H7 (cell line): ENCODE measurements around the gene AFF2. TPM values are rescaled to one million over a fixed set of nuclear protein-coding genes. Genes with fewer than 3 reads are reported as not detected.

ENCODE experiments used
- DNase-seq: peaks from one replicate; pipeline ENCODE4 v3.0.0; 2012
- H3K27me3 ChIP-seq: 2 replicates; pipeline ENCODE4 v1.6.0; 2011; ENCODE audit warnings: mild to moderate bottlenecking, low read length; ENCODE audit not compliant: control insufficient read depth, insufficient read depth
- H3K36me3 ChIP-seq: replicated peaks from 2 replicates; pipeline ENCODE4 v1.5.1; 2011; ENCODE audit warnings: low read length; ENCODE audit not compliant: control insufficient read depth, insufficient read depth
- H3K4me3 ChIP-seq: 2 replicates; pipeline ENCODE4 v1.5.1; 2011; ENCODE audit warnings: low read depth, mild to moderate bottlenecking, control low read depth, low read length, moderate library complexity; ENCODE audit not compliant: insufficient read depth
- total RNA-seq: library from RNA; depleted of rRNA; stranded (reverse); fragments of >200 nt; shearing (Covaris generic); gene quantifications from 2 replicates; pipeline ENCODE4 v1.2.3, GENCODE V29; 2014

Gene AFF2
- total RNA-seq, 1 experiment from 2014 or later, result 14.6 TPM

DNA sequence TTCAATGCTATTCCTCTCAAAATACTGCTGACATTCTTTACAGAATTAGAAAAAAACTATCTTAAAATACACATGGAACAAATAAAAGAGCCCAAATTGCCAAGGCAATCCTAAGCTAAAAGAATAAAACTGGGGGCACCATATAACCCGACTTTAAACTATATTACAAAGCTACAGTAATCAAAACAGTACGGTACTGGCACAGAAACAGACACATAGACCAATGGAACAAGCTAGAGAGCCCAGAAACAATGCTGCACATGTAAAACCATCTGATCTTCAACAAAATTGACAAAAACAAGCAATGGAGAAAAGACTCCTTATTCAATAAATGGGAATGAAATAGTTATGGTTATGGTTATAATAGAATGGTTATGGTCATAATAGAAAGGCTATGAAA is 522.1 kb downstream of the AFF2 start:
- no peaks in the 10 kb centered on the region for H3K36me3 ChIP-seq
- no peak overlapping the region for H3K4me3 ChIP-seq
- DNase-seq, result no peak
- no peaks in the 10 kb centered on the region for H3K27me3 ChIP-seq

DNA sequence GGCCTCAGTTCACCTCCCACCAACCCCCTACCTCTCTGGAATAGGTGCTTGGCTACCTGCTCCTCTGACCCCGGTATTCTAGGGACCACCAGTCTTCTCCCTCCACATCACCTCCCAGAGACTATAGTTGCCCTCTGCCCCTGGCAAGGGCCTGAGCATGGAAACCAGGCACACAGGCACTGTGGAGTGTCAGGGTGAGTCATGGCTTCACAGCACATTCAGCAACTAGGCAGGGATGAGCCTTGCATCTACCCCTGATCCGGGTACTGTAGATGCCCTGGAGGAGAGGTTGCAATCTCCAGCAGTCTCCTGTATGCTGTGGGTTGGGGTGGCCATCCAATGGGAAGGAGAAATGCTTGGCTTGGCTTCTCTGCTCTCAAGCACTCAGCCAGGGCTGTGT is 532.0 kb downstream of the AFF2 start:
- Histone ChIP-seq H3K27me3 (no peaks in the 10 kb centered on the region), H3K36me3 (no peaks in the 10 kb centered on the region), H3K4me3 (no peak overlapping the region)
- DNase-seq, result no peak

DNA sequence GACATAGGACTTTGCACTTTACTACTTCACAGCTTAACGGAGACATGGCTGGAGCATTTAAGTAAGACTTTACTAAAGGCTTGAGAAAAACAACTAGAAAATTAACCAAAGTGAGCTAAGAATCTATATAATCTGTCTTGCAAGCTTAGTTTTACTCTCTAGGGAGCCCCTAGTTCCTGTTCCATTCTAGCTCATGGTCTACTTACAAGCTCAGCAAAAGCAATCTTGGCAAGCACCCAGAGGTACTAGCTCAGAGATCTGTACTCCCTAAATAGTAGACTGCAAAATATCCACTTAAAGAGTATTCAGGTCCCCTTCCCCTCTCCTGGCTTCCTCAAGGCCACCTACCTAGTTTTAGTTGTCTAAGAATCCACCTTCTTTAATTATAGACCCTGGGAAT is 535.7 kb downstream of the AFF2 start:
- H3K36me3 ChIP-seq, result no peaks in the 10 kb centered on the region
- H3K4me3 ChIP-seq, result no peak overlapping the region
- no peak for DNase-seq
- no peaks in the 10 kb centered on the region for H3K27me3 ChIP-seq

DNA sequence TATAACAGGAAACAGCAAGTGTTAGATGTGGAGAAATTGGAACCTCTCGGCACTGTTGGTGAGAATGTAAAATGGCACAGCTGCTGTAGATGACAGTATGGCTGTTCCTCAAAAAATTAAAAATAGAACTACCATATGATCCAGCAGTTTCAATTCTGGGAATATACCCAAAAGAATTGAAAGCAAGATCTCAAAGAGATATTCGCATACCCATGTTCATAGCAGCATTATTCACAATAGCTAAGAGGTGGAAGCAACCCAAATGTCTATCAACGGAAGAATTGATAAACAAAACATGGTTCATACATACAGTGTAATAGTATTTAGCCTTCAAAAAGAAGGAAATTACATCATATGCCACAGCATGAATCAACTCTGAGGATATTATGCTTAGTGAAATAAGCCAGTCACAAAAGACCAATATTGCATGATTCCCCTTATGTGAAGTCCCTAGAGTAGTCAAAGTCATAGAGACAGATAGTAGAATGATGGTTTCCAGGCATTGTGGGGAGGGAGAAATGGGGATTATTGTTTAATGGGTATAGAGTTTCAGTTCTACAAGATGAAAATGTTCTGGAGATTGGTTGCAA is 537.0 kb downstream of the AFF2 start:
- Histone ChIP-seq H3K27me3 (no peaks in the 10 kb centered on the region), H3K36me3 (no peaks in the 10 kb centered on the region), H3K4me3 (no peak overlapping the region)
- no peak for DNase-seq

GRCh38 chrX:149039057-149039456 is 538.6 kb downstream of the AFF2 start:
- Histone ChIP-seq H3K36me3 (no peaks in the 10 kb centered on the region), H3K27me3 (no peaks in the 10 kb centered on the region), H3K4me3 (no peak overlapping the region)
- no peak for DNase-seq

DNA sequence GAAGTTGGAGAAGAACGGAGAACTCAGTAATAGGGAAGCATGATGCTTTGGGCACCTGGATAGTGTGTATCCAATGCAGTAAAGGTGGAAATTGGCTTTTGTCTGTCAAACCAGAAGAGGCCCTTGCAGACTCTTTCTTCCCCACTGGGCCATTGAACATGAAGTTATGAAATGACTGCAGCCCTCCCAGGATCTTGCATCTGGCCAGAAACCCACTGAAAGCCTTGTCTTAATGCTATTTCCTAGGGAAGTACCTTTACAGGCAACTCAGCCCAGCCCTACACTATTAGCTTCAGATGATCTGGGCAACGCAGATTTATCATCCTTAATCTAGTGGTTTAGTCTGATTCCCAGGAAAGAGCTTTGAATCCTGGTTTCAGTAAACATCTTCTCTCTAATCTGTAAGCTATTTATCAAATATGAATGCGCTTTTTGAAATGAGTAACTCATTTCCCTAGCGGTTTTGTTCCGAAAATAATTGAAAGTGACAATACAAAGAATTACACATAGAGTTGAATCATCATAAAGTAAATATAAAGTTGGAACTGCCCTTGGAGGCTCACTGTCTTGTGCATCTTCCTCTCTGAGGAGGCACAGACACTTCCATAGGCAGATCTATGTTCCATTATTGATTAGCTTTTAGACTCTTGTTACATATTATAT is 540.6 kb downstream of the AFF2 start:
- Histone ChIP-seq H3K4me3 (no peak overlapping the region), H3K27me3 (no peaks in the 10 kb centered on the region), H3K36me3 (no peaks in the 10 kb centered on the region)
- DNase-seq, result no peak

- Histone ChIP-seq H3K4me3 (no peak overlapping the region), H3K27me3 (no peaks in the 10 kb centered on the region), H3K36me3 (no peaks in the 10 kb centered on the region)
- no peak for DNase-seq
Measured at GRCh38 chrX:149043401-149043800, 543.0 kb downstream of the AFF2 start.

- DNase-seq, result no peak
- no peaks in the 10 kb centered on the region for H3K36me3 ChIP-seq
- no peaks in the 10 kb centered on the region for H3K27me3 ChIP-seq
- no peak overlapping the region for H3K4me3 ChIP-seq
Measured at GRCh38 chrX:149044471-149044870, 544.1 kb downstream of the AFF2 start.

DNA sequence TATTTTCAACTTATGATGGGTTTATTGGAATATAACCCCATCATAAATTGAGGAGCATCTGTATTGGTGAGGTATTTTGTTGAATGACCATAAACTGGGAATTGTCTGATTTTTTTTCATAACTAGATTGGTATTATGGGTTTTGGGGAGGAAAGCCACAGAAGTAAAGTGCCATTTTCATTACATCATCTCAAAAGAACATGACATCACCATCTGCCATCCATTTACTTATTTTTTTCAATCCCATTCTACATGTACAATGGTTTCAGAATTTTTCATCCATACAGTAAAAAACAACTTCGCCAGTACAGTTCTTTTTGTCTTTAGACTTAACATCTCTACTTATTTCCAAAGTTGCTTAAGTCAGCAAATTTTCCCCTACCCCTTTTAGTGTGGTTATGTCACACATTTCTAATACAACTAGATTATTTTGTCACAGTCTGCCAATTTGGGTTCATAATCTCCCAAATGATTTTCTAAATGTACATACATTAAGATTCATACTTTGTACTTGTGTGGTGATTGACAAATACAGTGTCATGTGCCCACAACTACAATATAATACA is 545.3 kb downstream of the AFF2 start:
- no peaks in the 10 kb centered on the region for H3K36me3 ChIP-seq
- H3K27me3 ChIP-seq, result no peaks in the 10 kb centered on the region
- no peak overlapping the region for H3K4me3 ChIP-seq
- no peak for DNase-seq
